IMR-90 (cell line): ENCODE results near the gene ROBO2. TPM values are rescaled to one million over a fixed set of nuclear protein-coding genes. Genes with fewer than 3 reads are reported as not detected.

Experiments used
- ATAC-seq: fragments of 200-7000 bp; cut with Tn5 transposase; 2 replicates; pipeline ENCODE4 v1.9.1; 2020; ENCODE audit warnings: low read depth, mild to moderate bottlenecking, moderate library complexity
- BruUV-seq: library from RNA; stranded (reverse); fragments of 400-500 nt; replicated peaks from 2 replicates; lab custom pipeline; 2021; lab: Mats Ljungman, UMichigan
- CTCF ChIA-PET: fragments of 300-600 bp; formaldehyde crosslinking; extraction: SDS; loops from one replicate; lab custom pipeline; 2021; ENCODE audit warnings: antibody characterized with exemption; lab: Yijun Ruan, JAX
- POLR2A ChIA-PET: fragments of 300-600 bp; sonication (Branson Sonifier 250); formaldehyde crosslinking; loops from one replicate; lab custom pipeline; 2022; ENCODE audit warnings: antibody characterized with exemption; ENCODE audit not compliant: unreplicated experiment; lab: Charles Lee
- DNase-seq: peaks from one replicate; pipeline ENCODE4 v3.0.0; 2013
- H2AFZ ChIP-seq: replicated peaks from 2 replicates; pipeline ENCODE3; 2013; ENCODE audit warnings: low read length, mild to moderate bottlenecking; ENCODE audit not compliant: poor library complexity
- H2AK5ac ChIP-seq: 2 replicates; pipeline ENCODE4 v1.6.1; 2013; ENCODE audit warnings: low read depth, low read length, inconsistent platforms
- H2AK9ac ChIP-seq: replicated peaks from 2 replicates; pipeline ENCODE3; 2013; ENCODE audit warnings: mild to moderate bottlenecking, low read depth, low read length, moderate library complexity; ENCODE audit not compliant: poor library complexity
- H2BK120ac ChIP-seq: 2 replicates; pipeline ENCODE4 v1.6.1; 2013; ENCODE audit warnings: low read depth, low read length, inconsistent platforms
- H2BK15ac ChIP-seq: 3 replicates; pipeline ENCODE4 v1.6.1; 2013; ENCODE audit warnings: low read depth, low read length, inconsistent platforms
- H2BK20ac ChIP-seq: 2 replicates; pipeline ENCODE4 v1.6.1; 2013; ENCODE audit warnings: low read depth, mild to moderate bottlenecking, inconsistent platforms, low read length, moderate library complexity
- H2BK5ac ChIP-seq: 2 replicates; pipeline ENCODE4 v1.6.1; 2013; ENCODE audit warnings: mild to moderate bottlenecking, low read depth, low read length, inconsistent platforms; ENCODE audit not compliant: poor library complexity, severe bottlenecking
- H3K14ac ChIP-seq: replicated peaks from 2 replicates; pipeline ENCODE4 v1.6.1; 2013; ENCODE audit warnings: low read depth, low read length, inconsistent platforms
- H3K18ac ChIP-seq: 2 replicates; pipeline ENCODE4 v1.6.1; 2013; ENCODE audit warnings: low read depth, low read length, control low read depth
- H3K23ac ChIP-seq: 2 replicates; pipeline ENCODE4 v1.6.1; 2013; ENCODE audit warnings: low read depth, low read length, inconsistent platforms
- H3K27ac ChIP-seq: 2 replicates; pipeline ENCODE4 v1.5.1; 2013; ENCODE audit warnings: mild to moderate bottlenecking, control low read depth, low read length; ENCODE audit not compliant: insufficient read depth
- H3K27me3 ChIP-seq: 2 replicates; pipeline ENCODE4 v1.6.1; 2013; ENCODE audit warnings: low read length; ENCODE audit not compliant: control insufficient read depth, insufficient read depth
- H3K36me3 ChIP-seq: 2 replicates; pipeline ENCODE4 v1.6.1; 2013; ENCODE audit warnings: low read length, mixed read lengths; ENCODE audit not compliant: control insufficient read depth, insufficient read depth
- H3K4ac ChIP-seq: 2 replicates; pipeline ENCODE4 v1.6.1; 2013; ENCODE audit warnings: low read depth, low read length, inconsistent platforms
- H3K4me1 ChIP-seq: 2 replicates; pipeline ENCODE4 v1.6.1; 2013; ENCODE audit warnings: low read length, mixed read lengths; ENCODE audit not compliant: control insufficient read depth, insufficient read depth
- H3K4me2 ChIP-seq: 2 replicates; pipeline ENCODE4 v1.6.1; 2013; ENCODE audit warnings: low read depth, mild to moderate bottlenecking, control low read depth, low read length, moderate library complexity
- H3K4me3 ChIP-seq: 2 replicates; pipeline ENCODE4 v1.5.1; 2013; ENCODE audit warnings: low read depth, mild to moderate bottlenecking, control low read depth, low read length, moderate library complexity; ENCODE audit not compliant: insufficient read depth
- H3K56ac ChIP-seq: 2 replicates; pipeline ENCODE4 v1.6.1; 2013; ENCODE audit warnings: low read length, inconsistent platforms; ENCODE audit not compliant: insufficient read depth; ENCODE audit errors: extremely low read depth
- H3K79me1 ChIP-seq, 2 experiments: 2 replicates each; pipeline ENCODE4 v1.6.1; 2013; ENCODE audit warnings: low read length in 2 of 2, inconsistent platforms in 1 of 2, low read depth in 1 of 2
- H3K9ac ChIP-seq: 2 replicates; pipeline ENCODE4 v1.6.1; 2013; ENCODE audit warnings: low read depth, low read length, control low read depth
- H3K9me1 ChIP-seq: 2 replicates; pipeline ENCODE4 v1.6.1; 2013; ENCODE audit warnings: low read length, inconsistent platforms; ENCODE audit not compliant: insufficient read depth
- H3K9me3 ChIP-seq: 2 replicates; pipeline ENCODE4 v1.6.1; 2013; ENCODE audit warnings: low read length; ENCODE audit not compliant: control insufficient read depth, insufficient read depth
- H4K20me1 ChIP-seq: 2 replicates; pipeline ENCODE4 v1.6.1; 2013; ENCODE audit warnings: low read length, inconsistent platforms; ENCODE audit not compliant: insufficient read depth
- H4K5ac ChIP-seq: 2 replicates; pipeline ENCODE4 v1.6.1; 2013; ENCODE audit warnings: mild to moderate bottlenecking, low read depth, low read length, control low read depth
- H4K8ac ChIP-seq, 2 experiments: 2 replicates each; pipeline ENCODE4 v1.6.1; 2013; ENCODE audit warnings: low read depth in 2 of 2, low read length in 2 of 2, control low read depth in 1 of 2, inconsistent platforms in 1 of 2
- H4K91ac ChIP-seq: 2 replicates; pipeline ENCODE4 v1.6.1; 2013; ENCODE audit warnings: low read depth, low read length, inconsistent platforms; ENCODE audit not compliant: insufficient read depth
- CEBPB ChIP-seq: IDR thresholded peaks from 2 replicates; pipeline ENCODE4 v1.6.1; 2012; ENCODE audit warnings: low read depth, low read length, improper control_type of control experiment
- MAZ ChIP-seq: IDR thresholded peaks from 2 replicates; pipeline ENCODE4 v1.6.1; 2012; ENCODE audit warnings: low read depth, mild to moderate bottlenecking, low read length, improper control_type of control experiment, moderate library complexity, borderline replicate concordance
- WGBS, 2 experiments: methylation state at CpG; one replicate each; pipeline versions ENCODE4 v1.1.5 to v1.1.7; 2013; ENCODE audit warnings: missing lambda C conversion rate in 2 of 2; ENCODE audit not compliant: insufficient read length in 1 of 2; ENCODE audit errors: extremely low coverage in 2 of 2; 5-methylcytosine and 5-hydroxymethylcytosine counted together
- dilution Hi-C: fragments of 300-500 bp; cut with HindIII; formaldehyde crosslinking; loops from one replicate; pipeline ENCODE4 v1.14.3; 2018; ENCODE audit warnings: low sequenced_read_pairs; ENCODE audit not compliant: unreplicated experiment
- in situ Hi-C: fragments of 300-500 bp; cut with MboI; formaldehyde crosslinking; loops from 3 replicates; pipeline ENCODE4 v1.14.3; 2019; ENCODE audit warnings: low sequenced_read_pairs, inconsistent platforms, mixed read lengths
- intact Hi-C: fragments of 100-400 bp; cut with micrococcal nuclease; formaldehyde crosslinking; loops from 2 replicates; pipeline ENCODE4 v1.10.0; 2022
- polyA plus RNA-seq, 3 experiments: library from polyadenylated mRNA; depleted of rRNA; stranded (reverse); fragments of >200 nt; gene quantifications; 2 replicates each; pipeline ENCODE4 v1.2.3, GENCODE V29; 2012; ENCODE audit warnings: low replicate concordance in 1 of 3
- total RNA-seq: library from RNA; depleted of rRNA; stranded (reverse); fragments of >200 nt; gene quantifications from 2 replicates; pipeline ENCODE4 v1.2.3, GENCODE V29; 2012

The ROBO2 gene
- total and polyA plus RNA-seq, 2 of the 4 experiments (the other 2 are of a cell fraction), result 9.3 to 14.5 TPM

GRCh38 chr3:77456431-77456830, 416.5 kb downstream of the ROBO2 start:
- intact Hi-C loops, result no loop called here
- CTCF ChIA-PET, result no interaction called here
- Histone ChIP-seq H3K9ac (no peak overlapping the region), H3K27me3 (no peaks in the 10 kb centered on the region), H2AK5ac (no peak overlapping the region), H3K4me3 (no peak overlapping the region), H2AK9ac (no peak overlapping the region), H4K8ac (no peak overlapping the region), H3K4ac (no peak overlapping the region), H3K27ac (no peak overlapping the region), H3K56ac (no peak overlapping the region), H3K79me1 (no peaks in the 10 kb centered on the region), H4K5ac (no peak overlapping the region), H3K4me1 (no peaks in the 10 kb centered on the region), H3K23ac (no peak overlapping the region), H3K14ac (no peak overlapping the region), H2BK15ac (no peak overlapping the region), H3K18ac (no peak overlapping the region), H2BK20ac (no peak overlapping the region), H2BK5ac (no peak overlapping the region), H2BK120ac (no peak overlapping the region), H4K91ac (no peak overlapping the region), H3K36me3 (no peaks in the 10 kb centered on the region), H4K20me1 (no peaks in the 10 kb centered on the region), H3K4me2 (no peak overlapping the region), H3K9me3 (no peaks in the 10 kb centered on the region), H2AFZ (no peak overlapping the region), H3K9me1 (no peaks in the 10 kb centered on the region)
- dilution Hi-C loops, result no loop called here
- no TSS peak for BruUV-seq
- DNase-seq (no peak), ATAC-seq (no peak)
- WGBS, 2 experiments, result no CpG with 5 or more reads among the region's 1 CpG
- TF ChIP-seq CEBPB (no peak), MAZ (no peak)
- in situ Hi-C loops, result no loop called here
- POLR2A ChIA-PET, result no interaction called here
